Hepatocyte (in vitro differentiated cells): ENCODE data around the gene MAP7D3.

ENCODE experiments used
- EZH2 ChIP-seq: fragments of 200-600 bp; sonication (generic); IDR thresholded peaks from 2 replicates; pipeline ENCODE4 v1.6.1; 2016; ENCODE audit warnings: antibody characterized with exemption, mild to moderate bottlenecking, borderline replicate concordance
- EZH2phosphoT487 ChIP-seq: fragments of 200-600 bp; sonication (generic); IDR thresholded peaks from one replicate; pipeline ENCODE4 v1.6.1; 2018; ENCODE audit warnings: antibody characterized with exemption, mild to moderate bottlenecking, low read depth, moderate library complexity; ENCODE audit not compliant: unreplicated experiment, severe bottlenecking
- TF ChIP-seq, protein P1 (sequence below): fragments of 200-600 bp; sonication (generic); IDR thresholded peaks from 2 replicates; pipeline ENCODE4 v1.5.1; 2016; ENCODE audit warnings: antibody characterized with exemption, mild to moderate bottlenecking; ENCODE audit not compliant: poor library complexity

- TF ChIP-seq, protein P1, sequence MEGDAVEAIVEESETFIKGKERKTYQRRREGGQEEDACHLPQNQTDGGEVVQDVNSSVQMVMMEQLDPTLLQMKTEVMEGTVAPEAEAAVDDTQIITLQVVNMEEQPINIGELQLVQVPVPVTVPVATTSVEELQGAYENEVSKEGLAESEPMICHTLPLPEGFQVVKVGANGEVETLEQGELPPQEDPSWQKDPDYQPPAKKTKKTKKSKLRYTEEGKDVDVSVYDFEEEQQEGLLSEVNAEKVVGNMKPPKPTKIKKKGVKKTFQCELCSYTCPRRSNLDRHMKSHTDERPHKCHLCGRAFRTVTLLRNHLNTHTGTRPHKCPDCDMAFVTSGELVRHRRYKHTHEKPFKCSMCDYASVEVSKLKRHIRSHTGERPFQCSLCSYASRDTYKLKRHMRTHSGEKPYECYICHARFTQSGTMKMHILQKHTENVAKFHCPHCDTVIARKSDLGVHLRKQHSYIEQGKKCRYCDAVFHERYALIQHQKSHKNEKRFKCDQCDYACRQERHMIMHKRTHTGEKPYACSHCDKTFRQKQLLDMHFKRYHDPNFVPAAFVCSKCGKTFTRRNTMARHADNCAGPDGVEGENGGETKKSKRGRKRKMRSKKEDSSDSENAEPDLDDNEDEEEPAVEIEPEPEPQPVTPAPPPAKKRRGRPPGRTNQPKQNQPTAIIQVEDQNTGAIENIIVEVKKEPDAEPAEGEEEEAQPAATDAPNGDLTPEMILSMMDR, result no peak
- no peak for TF ChIP-seq EZH2
- TF ChIP-seq EZH2phosphoT487, result no peak
These were observed 29.2 kb downstream of the MAP7D3 start for GRCh38 chrX:136221851-136222513.
